K562 (cell line): ENCODE results near the gene TNRC6B. TPM values are rescaled to one million over a fixed set of nuclear protein-coding genes. Genes with fewer than 3 reads are reported as not detected.

Source experiments
- ATAC-seq: fragments of 200-7000 bp; cut with Tn5 transposase; 3 replicates; pipeline ENCODE4 v1.9.1; 2020; ENCODE audit warnings: moderate library complexity
- BruUV-seq: library from RNA; stranded (reverse); fragments of 400-500 nt; replicated peaks from 2 replicates; lab custom pipeline; 2021; lab: Mats Ljungman, UMichigan
- CTCF ChIA-PET: fragments of 300-600 bp; formaldehyde crosslinking; extraction: SDS; loops from one replicate; lab custom pipeline; 2021; ENCODE audit warnings: low intra/inter-chr PET ratio; lab: Yijun Ruan, JAX
- POLR2A ChIA-PET: fragments of 300-600, 350-650 bp; sonication (Branson Sonifier 250); formaldehyde crosslinking; extraction: SDS; loops from one replicate; lab custom pipeline; 2021; ENCODE audit warnings: antibody characterized with exemption, inconsistent platforms; lab: Yijun Ruan, JAX
- DNase-seq, 4 experiments: peaks; one replicate each; pipeline versions ENCODE4 v3.0.0 to v3.0.0-alpha.2; 2011 to 2018; ENCODE audit warnings: low spot score in 3 of 4, mixed read lengths in 3 of 4; ENCODE audit errors: extremely low read depth in 1 of 4
- FAIRE-seq: peaks from 2 replicates; lab custom pipeline; 2011; peaks lifted over from hg19 to GRCh38; lab: Jason Lieb, UNC
- H2AFZ ChIP-seq: 2 replicates; pipeline ENCODE4 v1.6.0; 2011; ENCODE audit warnings: low read depth, low read length, control low read depth, inconsistent platforms
- H3K27ac ChIP-seq: fragments of 200-600 bp; 3 replicates; pipeline ENCODE4 v1.8.0; 2011; ENCODE audit warnings: low read depth, mild to moderate bottlenecking, control low read depth, inconsistent platforms, low read length, moderate library complexity, mixed read lengths; ENCODE audit errors: extremely low read depth
- H3K27me3 ChIP-seq, 2 experiments: fragments of 300-600 bp in 1 of 2; 2 replicates in 1 of 2; 3 replicates in 1 of 2; pipeline versions ENCODE4 v1.6.0 to v1.8.0; 2011; ENCODE audit warnings: inconsistent platforms in 2 of 2, low read length in 2 of 2, mild to moderate bottlenecking in 1 of 2, mixed read lengths in 1 of 2, moderate library complexity in 1 of 2; ENCODE audit not compliant: control insufficient read depth in 2 of 2, insufficient read depth in 2 of 2
- H3K36me3 ChIP-seq: fragments of 300-600 bp; 3 replicates; pipeline ENCODE4 v1.8.0; 2011; ENCODE audit warnings: mild to moderate bottlenecking, low read length, inconsistent platforms; ENCODE audit not compliant: control insufficient read depth, insufficient read depth
- H3K4me1 ChIP-seq, 2 experiments: fragments of 200-600 bp in 1 of 2; replicated peaks in 1 of 2; 2 replicates in 1 of 2; 3 replicates in 1 of 2; pipeline versions ENCODE4 v1.5.1 to v1.8.0; 2011; ENCODE audit warnings: inconsistent platforms in 2 of 2, low read length in 2 of 2, mild to moderate bottlenecking in 1 of 2, mixed read lengths in 1 of 2, moderate library complexity in 1 of 2; ENCODE audit not compliant: control insufficient read depth in 2 of 2, insufficient read depth in 2 of 2
- H3K4me2 ChIP-seq: 2 replicates; pipeline ENCODE4 v1.6.1; 2011; ENCODE audit warnings: low read length, control low read depth, inconsistent platforms, mixed read lengths; ENCODE audit not compliant: insufficient read depth
- H3K4me3 ChIP-seq: fragments of 200-600 bp; sonication (generic), shearing (Covaris generic); 2 replicates; pipeline ENCODE4 v1.5.1; 2016; ENCODE audit warnings: control low read depth, inconsistent platforms
- H3K79me2 ChIP-seq: fragments of 200-600 bp; 3 replicates; pipeline ENCODE4 v1.8.0; 2011; ENCODE audit warnings: low read length, inconsistent platforms; ENCODE audit not compliant: control insufficient read depth, insufficient read depth
- H3K9ac ChIP-seq, 2 experiments: 2 replicates each; pipeline versions ENCODE4 v1.6.0 to v1.6.1; 2011; ENCODE audit warnings: low read depth in 2 of 2, low read length in 2 of 2, control low read depth in 1 of 2, inconsistent platforms in 1 of 2, mild to moderate bottlenecking in 1 of 2, mixed read lengths in 1 of 2; ENCODE audit not compliant: insufficient read depth in 1 of 2
- H3K9me1 ChIP-seq: one replicate; pipeline ENCODE4 v1.6.0; 2011; ENCODE audit warnings: inconsistent platforms, mild to moderate bottlenecking, low read length, moderate library complexity; ENCODE audit not compliant: control insufficient read depth, insufficient read depth
- H3K9me3 ChIP-seq: replicated peaks from 2 replicates; pipeline ENCODE4 v1.5.1; 2011; ENCODE audit warnings: low read depth, low read length, inconsistent platforms; ENCODE audit not compliant: control insufficient read depth, insufficient read depth
- H4K20me1 ChIP-seq: replicated peaks from 2 replicates; pipeline ENCODE4 v1.6.1; 2011; ENCODE audit warnings: low read length, inconsistent platforms, mixed read lengths; ENCODE audit not compliant: control insufficient read depth, insufficient read depth
- ARNT ChIP-seq, 2 experiments: fragments of 450-650 bp; IDR thresholded peaks; 2 replicates each; pipeline ENCODE4 v1.6.1; 2016; ENCODE audit warnings: mild to moderate bottlenecking in 1 of 2
- BCOR ChIP-seq: fragments of 450-650 bp; IDR thresholded peaks from 2 replicates; pipeline ENCODE4 v1.6.1; 2016
- BRD9 ChIP-seq: fragments of 450-650 bp; IDR thresholded peaks from 2 replicates; pipeline ENCODE4 v1.6.1; 2018; ENCODE audit warnings: low read depth; ENCODE audit not compliant: partially characterized antibody
- CBFA2T3 ChIP-seq: fragments of 450-650 bp; IDR thresholded peaks from 2 replicates; pipeline ENCODE4 v1.6.1; 2017
- CREBBP ChIP-seq: IDR thresholded peaks from one replicate; pipeline ENCODE4 v1.6.1; 2012; ENCODE audit warnings: low read depth, mild to moderate bottlenecking, control low read depth, inconsistent platforms, low read length
- E2F3 ChIP-seq: fragments of 250-450 bp; sonication (Bioruptor Pico); IDR thresholded peaks from 2 replicates; pipeline ENCODE4 v1.4.0; 2020; ENCODE audit warnings: mild to moderate bottlenecking
- IRF9 ChIP-seq: fragments of 450-650 bp; IDR thresholded peaks from 2 replicates; pipeline ENCODE4 v1.6.1; 2016; ENCODE audit warnings: missing biosample characterization, missing genetic modification characterization
- MYC ChIP-seq, 2 experiments: fragments of 250-450 bp in 1 of 2; sonication (Bioruptor Pico) in 1 of 2; IDR thresholded peaks; 2 replicates each; pipeline versions ENCODE4 v1.5.1 to v1.6.1; 2012 to 2021; ENCODE audit warnings: low read depth in 2 of 2, borderline replicate concordance in 1 of 2, improper control_type of control experiment in 1 of 2, low read length in 1 of 2, mild to moderate bottlenecking in 1 of 2, moderate library complexity in 1 of 2
- NELFE ChIP-seq: IDR thresholded peaks from 2 replicates; pipeline ENCODE4 v1.6.1; 2011; ENCODE audit warnings: mild to moderate bottlenecking; ENCODE audit not compliant: insufficient read depth, insufficient read length
- NR2C1 ChIP-seq, 2 experiments: fragments of 450-650 bp; IDR thresholded peaks; 2 replicates each; pipeline ENCODE4 v1.6.1; 2017; ENCODE audit warnings: mild to moderate bottlenecking in 2 of 2, antibody characterized with exemption in 1 of 2, inconsistent platforms in 1 of 2, missing compliant biosample characterization in 1 of 2, missing genetic modification characterization in 1 of 2
- PCBP1 ChIP-seq: fragments of 200-400 bp; formaldehyde crosslinking; IDR thresholded peaks from 2 replicates; pipeline ENCODE4 v1.6.1; 2018; ENCODE audit warnings: mild to moderate bottlenecking, low read depth, low read length; ENCODE audit not compliant: poor library complexity, severe bottlenecking
- RBBP5 ChIP-seq: fragments of 200-600 bp; sonication (generic); IDR thresholded peaks from 2 replicates; pipeline ENCODE4 v1.6.1; 2012; ENCODE audit warnings: borderline replicate concordance, mild to moderate bottlenecking, low read length, control low read depth, inconsistent platforms; ENCODE audit not compliant: insufficient read depth, poor library complexity, severe bottlenecking
- RBM34 ChIP-seq: fragments of 200-400 bp; formaldehyde crosslinking; IDR thresholded peaks from 2 replicates; pipeline ENCODE4 v1.6.1; 2018; ENCODE audit warnings: low read length, borderline replicate concordance; ENCODE audit not compliant: insufficient read depth
- ZNF507 ChIP-seq: conservative IDR thresholded peaks from 2 replicates; pipeline ENCODE4 v1.6.1; 2017; ENCODE audit warnings: missing genetic modification characterization, missing compliant biosample characterization
- ZNF76 ChIP-seq: fragments of 250-450 bp; sonication (Bioruptor Pico); IDR thresholded peaks from 2 replicates; pipeline ENCODE4 v1.4.0; 2020; ENCODE audit warnings: mild to moderate bottlenecking, moderate library complexity, borderline replicate concordance
- WGBS: fragments of 100-300 bp; shearing (Covaris generic); methylation state at CpG from one replicate; pipeline ENCODE4 v1.1.6; 2016; ENCODE audit warnings: low coverage, mixed read lengths; ENCODE audit not compliant: insufficient coverage; ENCODE audit errors: missing lambda C conversion rate; 5-methylcytosine and 5-hydroxymethylcytosine counted together
- in situ Hi-C: fragments of 300-500 bp; cut with MboI; formaldehyde crosslinking; loops from 4 replicates; pipeline ENCODE4 v1.15.0; 2018; ENCODE audit warnings: inconsistent platforms, mixed read lengths
- intact Hi-C: fragments of 100-400 bp; cut with micrococcal nuclease; formaldehyde crosslinking; loops from 2 replicates; pipeline ENCODE4 v1.14.2; 2022
- polyA plus RNA-seq, 8 experiments: library from polyadenylated mRNA; depleted of rRNA in 4 of 8; stranded (reverse) in 5 of 8; unstranded in 3 of 8; fragments of >200 nt; fragmentation: Nextera tagmentation in 2 of 8; fragmentation: Illumina TruSeq in 1 of 8; extraction: Ambion mirVana in 2 of 8; extraction: Trizol in 1 of 8; gene quantifications; 2 replicates each; pipeline versions ENCODE4 v1.2.1 to v1.2.3, GENCODE V29; 2011 to 2014; ENCODE audit warnings: inconsistent platforms in 1 of 8, missing spikeins in 1 of 8
- total RNA-seq, 7 experiments: library from RNA; depleted of rRNA in 6 of 7; stranded (reverse); fragments of >200 nt in 6 of 7; fragmentation: Illumina TruSeq in 2 of 7; extraction: Trizol in 2 of 7; gene quantifications; 2 replicates each; pipeline versions ENCODE4 v1.2.1 to v1.2.3, GENCODE V29; 2011 to 2021; ENCODE audit warnings: low replicate concordance in 1 of 7
- TF ChIP-seq, protein P1 (sequence below): fragments of 450-650 bp; formaldehyde crosslinking; IDR thresholded peaks from 2 replicates; pipeline ENCODE4 v1.4.0; 2020; ENCODE audit warnings: mild to moderate bottlenecking, moderate library complexity
- TF ChIP-seq, protein P2 (sequence below): sonication (generic); formaldehyde crosslinking; IDR thresholded peaks from 2 replicates; pipeline ENCODE4 v1.9.0; 2022; ENCODE audit warnings: mild to moderate bottlenecking, missing genetic modification reagents

The TNRC6B gene
- total and polyA plus RNA-seq, 9 of the 15 experiments (the other 6 are each of a cell fraction or from before 2014, with no cell fraction given) = 0.96 to 18.8 (median 10.8) TPM

DNA sequence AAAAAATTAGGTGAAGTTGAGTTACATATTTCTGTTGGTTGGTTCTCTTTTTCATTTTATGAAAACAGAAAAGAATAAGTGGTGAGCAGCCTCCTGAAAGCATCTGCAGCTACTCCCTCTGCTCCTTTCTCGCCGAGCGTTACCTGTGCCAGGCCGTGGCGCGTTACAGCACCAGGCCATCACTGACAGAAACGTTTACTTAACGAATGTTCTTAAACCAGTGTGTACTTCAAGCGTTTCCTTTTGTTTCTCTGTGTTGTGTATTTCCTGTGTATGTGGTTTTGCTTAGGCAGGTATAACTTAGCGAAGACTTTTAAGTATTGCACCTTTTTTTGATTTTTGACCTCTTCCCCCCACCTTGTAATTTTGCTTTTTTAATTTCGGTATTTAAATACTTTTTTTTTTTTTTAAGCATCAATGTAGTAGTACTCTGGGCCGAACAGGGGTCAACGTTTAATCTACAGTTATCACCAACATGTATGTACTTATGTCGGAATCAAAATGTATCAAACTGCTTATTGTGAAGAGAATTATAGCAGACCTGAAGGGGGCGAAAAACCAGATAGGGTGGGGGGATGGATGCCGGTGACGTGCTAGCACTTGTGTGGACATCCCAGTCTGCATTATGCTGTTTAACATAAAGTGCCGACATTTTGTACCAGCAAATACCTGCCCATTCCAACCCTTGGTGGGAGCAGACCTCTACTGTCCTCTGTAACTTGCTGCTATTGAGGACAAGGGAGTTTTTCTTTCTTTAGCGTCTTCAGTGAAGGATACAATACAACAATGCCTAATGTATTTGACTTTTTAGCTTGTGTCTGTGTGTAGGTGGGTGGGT lies 147.0 kb downstream of the TNRC6B start:
- peaks cover 15 to 28% of the 10 kb centered on the region in 2 experiments; a peak in 4 of 5 replicates for H3K4me1 ChIP-seq
- no peak for FAIRE-seq
- no peaks in the 10 kb centered on the region for H3K9me1 ChIP-seq
- TF ChIP-seq ARNT (IDR thresholded peaks at IDR 0.05) (no peak), ZNF76 (CRISPR knock-in tag) (no peak), BRD9 (no peak), ZNF507 (tag) (no peak), BCOR (no peak), NELFE (no peak), E2F3 (CRISPR knock-in tag) (no peak), IRF9 (tag) (no peak), CREBBP (no peak), RBM34 (no peak), MYC (IDR thresholded peaks at IDR 0.05; ENCODE audit: low read depth, low read length) (no peak), MYC (CRISPR knock-in tag; IDR thresholded peaks at IDR 0.05; ENCODE audit: borderline replicate concordance, low read depth) (no peak), CBFA2T3 (no peak), RBBP5 (no peak), NR2C1 (IDR thresholded peaks at IDR 0.05) (no peak), NR2C1 (tag; IDR thresholded peaks at IDR 0.05) (no peak), PCBP1 (no peak)
- TF ChIP-seq, protein P1, sequence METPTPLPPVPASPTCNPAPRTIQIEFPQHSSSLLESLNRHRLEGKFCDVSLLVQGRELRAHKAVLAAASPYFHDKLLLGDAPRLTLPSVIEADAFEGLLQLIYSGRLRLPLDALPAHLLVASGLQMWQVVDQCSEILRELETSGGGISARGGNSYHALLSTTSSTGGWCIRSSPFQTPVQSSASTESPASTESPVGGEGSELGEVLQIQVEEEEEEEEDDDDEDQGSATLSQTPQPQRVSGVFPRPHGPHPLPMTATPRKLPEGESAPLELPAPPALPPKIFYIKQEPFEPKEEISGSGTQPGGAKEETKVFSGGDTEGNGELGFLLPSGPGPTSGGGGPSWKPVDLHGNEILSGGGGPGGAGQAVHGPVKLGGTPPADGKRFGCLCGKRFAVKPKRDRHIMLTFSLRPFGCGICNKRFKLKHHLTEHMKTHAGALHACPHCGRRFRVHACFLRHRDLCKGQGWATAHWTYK (CRISPR knock-in tag) = no peak
- TF ChIP-seq, protein P2, sequence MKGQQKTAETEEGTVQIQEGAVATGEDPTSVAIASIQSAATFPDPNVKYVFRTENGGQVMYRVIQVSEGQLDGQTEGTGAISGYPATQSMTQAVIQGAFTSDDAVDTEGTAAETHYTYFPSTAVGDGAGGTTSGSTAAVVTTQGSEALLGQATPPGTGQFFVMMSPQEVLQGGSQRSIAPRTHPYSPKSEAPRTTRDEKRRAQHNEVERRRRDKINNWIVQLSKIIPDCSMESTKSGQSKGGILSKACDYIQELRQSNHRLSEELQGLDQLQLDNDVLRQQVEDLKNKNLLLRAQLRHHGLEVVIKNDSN (CRISPR knock-in tag) = no peak
- H3K4me2 ChIP-seq = no peak overlapping the region
- no peaks in the 10 kb centered on the region for H3K79me2 ChIP-seq
- ChIA-PET CTCF (no interaction called here), POLR2A (no interaction called here)
- ATAC-seq = no peak
- H4K20me1 ChIP-seq = peaks cover 4% of the 10 kb centered on the region; the same call in 1 of the 2 replicates
- no peak overlapping the region for H3K4me3 ChIP-seq
- WGBS = 77% methylated on average over 14 of the region's 19 CpGs
- H3K9ac ChIP-seq = no peak overlapping the region
- no TSS peak for BruUV-seq
- no peak overlapping the region for H3K27ac ChIP-seq
- H3K9me3 ChIP-seq = no peaks in the 10 kb centered on the region
- in situ Hi-C loops = no loop called here
- H3K36me3 ChIP-seq = peaks cover 32% of the 10 kb centered on the region; the same call in 2 of the 3 replicates
- intact Hi-C loops = no loop called here
- no peak for DNase-seq
- H2AFZ ChIP-seq = no peak overlapping the region
- H3K27me3 ChIP-seq = no peaks in the 10 kb centered on the region
